SKM-1 treated with dmso at 0.1 percent for 144 hours (cell line): ENCODE measurements around the gene MRPL46.
"Not testable (repeated sequence)": the region's sequence is repeated elsewhere in the genome, so short reads cannot be mapped to it uniquely, and the experiment has no call there.

ENCODE experiments used
- DNase-seq: peaks from one replicate; lab custom pipeline; 2025; ENCODE audit not compliant: unreplicated experiment; lab: John Stamatoyannopoulos, UW

The MRPL46 gene

GRCh38 chr15:88479169-88479568 lies 12.0 kb upstream of the MRPL46 start:
- DNase-seq: no peak

- no peak for DNase-seq
Observed at GRCh38 chr15:88477904-88478303, 10.7 kb upstream of the MRPL46 start.

GRCh38 chr15:88477126-88477525 lies 9.9 kb upstream of the MRPL46 start:
- no peak for DNase-seq

GRCh38 chr15:88476635-88477060 lies 9.5 kb upstream of the MRPL46 start:
- DNase-seq: no peak

- not testable (repeated sequence) for DNase-seq
Observed at GRCh38 chr15:88473661-88474293, 6.6 kb upstream of the MRPL46 start.

GRCh38 chr15:88472225-88472624 lies 5.0 kb upstream of the MRPL46 start:
- DNase-seq: no peak

GRCh38 chr15:88470625-88471372 lies 3.6 kb upstream of the MRPL46 start:
- no peak for DNase-seq

- no peak for DNase-seq
Observed at GRCh38 chr15:88469321-88469720, 2.1 kb upstream of the MRPL46 start.

- DNase-seq: not testable (repeated sequence)
Observed at GRCh38 chr15:88468721-88469120, 1.5 kb upstream of the MRPL46 start.

- no peak for DNase-seq
Observed at GRCh38 chr15:88467935-88468528, 844 bp upstream of the MRPL46 start.

- DNase-seq: peak; percentile 9
Observed at GRCh38 chr15:88465633-88466224, 1.5 kb downstream of the MRPL46 start.

GRCh38 chr15:88463870-88464532 lies 3.2 kb downstream of the MRPL46 start:
- no peak for DNase-seq

- DNase-seq: no peak
Observed at GRCh38 chr15:88456733-88457132, 10.5 kb downstream of the MRPL46 start.

- DNase-seq: peak; percentile 35
Observed at GRCh38 chr15:88454867-88455810, 12.0 kb downstream of the MRPL46 start.

- no peak for DNase-seq
Observed at GRCh38 chr15:88454236-88454635, 13.0 kb downstream of the MRPL46 start.

- DNase-seq: no peak
Observed at GRCh38 chr15:88453651-88454050, 13.5 kb downstream of the MRPL46 start.

GRCh38 chr15:88450125-88450798 lies 16.9 kb downstream of the MRPL46 start:
- DNase-seq: peak; percentile 66

GRCh38 chr15:88449581-88449980 lies 17.6 kb downstream of the MRPL46 start:
- no peak for DNase-seq

- no peak for DNase-seq
Observed at GRCh38 chr15:88448991-88449461, 18.2 kb downstream of the MRPL46 start.
